Osteocyte (in vitro differentiated cells): ENCODE data around the gene RGS17. TPM values are rescaled to one million over a fixed set of nuclear protein-coding genes. Genes with fewer than 3 reads are reported as not detected.
A peak's percentile ranks its signal among the peaks of the same experiment; 100 is the strongest.

Experiments used
- DNase-seq: peaks from one replicate; pipeline ENCODE4 v3.0.0; 2021; ENCODE audit warnings: mixed read lengths; ENCODE audit not compliant: unreplicated experiment; ENCODE audit errors: extremely low spot score
- H3K27ac Mint-ChIP-seq: one replicate; pipeline ENCODE4 v1.8.0; 2021; ENCODE audit warnings: mild to moderate bottlenecking, mixed read lengths; ENCODE audit not compliant: unreplicated experiment
- H3K27me3 Mint-ChIP-seq: one replicate; pipeline ENCODE4 v1.8.0; 2021; ENCODE audit warnings: mixed read lengths; ENCODE audit not compliant: unreplicated experiment
- H3K36me3 Mint-ChIP-seq: one replicate; pipeline ENCODE4 v1.8.0; 2021; ENCODE audit warnings: mixed read lengths; ENCODE audit not compliant: unreplicated experiment
- H3K4me1 Mint-ChIP-seq: one replicate; pipeline ENCODE4 v1.8.0; 2021; ENCODE audit warnings: mixed read lengths; ENCODE audit not compliant: unreplicated experiment
- H3K4me3 Mint-ChIP-seq: one replicate; pipeline ENCODE4 v1.8.0; 2021; ENCODE audit warnings: mild to moderate bottlenecking, moderate library complexity, mixed read lengths; ENCODE audit not compliant: unreplicated experiment
- H3K9me3 Mint-ChIP-seq: one replicate; pipeline ENCODE4 v1.8.0; 2021; ENCODE audit warnings: mixed read lengths; ENCODE audit not compliant: unreplicated experiment
- CTCF ChIP-seq: fragments of 200-600 bp; sonication (generic); IDR thresholded peaks from 2 replicates; pipeline ENCODE4 v1.5.0; 2021; ENCODE audit warnings: antibody characterized with exemption, mild to moderate bottlenecking, moderate library complexity
- total RNA-seq: library from RNA; stranded (reverse); gene quantifications from 2 replicates; pipeline ENCODE4 v1.2.1, GENCODE V29; 2021

RGS17 gene
- total RNA-seq, 1 donor from 2014 or later = 2.9 TPM

GRCh38 chr6:153129873-153130514, 1.1 kb downstream of the RGS17 start:
- Mint-ChIP-seq H3K9me3 (peaks cover 5% of the 10 kb centered on the region), H3K27me3 (peaks cover 5% of the 10 kb centered on the region), H3K4me1 (peaks cover 14% of the 10 kb centered on the region), H3K27ac (no peak overlapping the region), H3K4me3 (peak overlapping the region; percentile 88), H3K36me3 (no peaks in the 10 kb centered on the region)
- DNase-seq = no peak
- no peak for TF ChIP-seq CTCF

GRCh38 chr6:153126218-153126617, 4.9 kb downstream of the RGS17 start:
- no peaks in the 10 kb centered on the region for H3K36me3 Mint-ChIP-seq
- TF ChIP-seq CTCF = no peak
- no peak overlapping the region for H3K4me3 Mint-ChIP-seq
- peaks cover 8% of the 10 kb centered on the region for H3K4me1 Mint-ChIP-seq
- H3K27ac Mint-ChIP-seq = no peak overlapping the region
- H3K27me3 Mint-ChIP-seq = peaks cover 5% of the 10 kb centered on the region
- no peaks in the 10 kb centered on the region for H3K9me3 Mint-ChIP-seq
- no peak for DNase-seq

- H3K4me1 Mint-ChIP-seq = peaks cover 7% of the 10 kb centered on the region
- H3K27ac Mint-ChIP-seq = no peak overlapping the region
- no peaks in the 10 kb centered on the region for H3K36me3 Mint-ChIP-seq
- no peaks in the 10 kb centered on the region for H3K9me3 Mint-ChIP-seq
- DNase-seq = no peak
- no peak overlapping the region for H3K4me3 Mint-ChIP-seq
- TF ChIP-seq CTCF = no peak
- H3K27me3 Mint-ChIP-seq = peaks cover 5% of the 10 kb centered on the region
Measured at GRCh38 chr6:153125032-153125431, 6.0 kb downstream of the RGS17 start.

- H3K27me3 Mint-ChIP-seq = no peaks in the 10 kb centered on the region
- H3K4me3 Mint-ChIP-seq = no peak overlapping the region
- DNase-seq = no peak
- H3K9me3 Mint-ChIP-seq = no peaks in the 10 kb centered on the region
- peaks cover 3% of the 10 kb centered on the region for H3K4me1 Mint-ChIP-seq
- no peak overlapping the region for H3K27ac Mint-ChIP-seq
- no peaks in the 10 kb centered on the region for H3K36me3 Mint-ChIP-seq
- no peak for TF ChIP-seq CTCF
Measured at GRCh38 chr6:153123801-153124200, 7.3 kb downstream of the RGS17 start.

- no peaks in the 10 kb centered on the region for H3K9me3 Mint-ChIP-seq
- DNase-seq = no peak
- TF ChIP-seq CTCF = no peak
- no peaks in the 10 kb centered on the region for H3K36me3 Mint-ChIP-seq
- peaks cover 7% of the 10 kb centered on the region for H3K4me1 Mint-ChIP-seq
- H3K27me3 Mint-ChIP-seq = no peaks in the 10 kb centered on the region
- no peak overlapping the region for H3K27ac Mint-ChIP-seq
- H3K4me3 Mint-ChIP-seq = no peak overlapping the region
Measured at GRCh38 chr6:153121311-153121710, 9.8 kb downstream of the RGS17 start.
